Body of pancreas (tissue), 4 donors: ENCODE data around the gene NUTM2B.
"Not testable (repeated sequence)": the region's sequence is repeated elsewhere in the genome, so short reads cannot be mapped to it uniquely, and the experiment has no call there.

ENCODE experiments used
- POLR2A ChIP-seq, 3 donors: fragments of 450-650 bp; IDR thresholded peaks; one replicate each; pipeline ENCODE4 v1.6.1; 2016; ENCODE audit warnings: antibody characterized with exemption in 3 of 3, mild to moderate bottlenecking in 2 of 3
- TF ChIP-seq, protein P1 (sequence below), 7 experiments: fragments of 450-650 bp in 4 of 7; fragments of 200-600 bp in 3 of 7; sonication (generic) in 3 of 7; IDR thresholded peaks; one replicate each; pipeline ENCODE4 v1.5.1; 2016 to 2019; ENCODE audit warnings: antibody characterized with exemption in 7 of 7

GRCh38 chr10:79696596-79696995 is 6.4 kb upstream of the NUTM2B start:
- TF ChIP-seq, protein P1, sequence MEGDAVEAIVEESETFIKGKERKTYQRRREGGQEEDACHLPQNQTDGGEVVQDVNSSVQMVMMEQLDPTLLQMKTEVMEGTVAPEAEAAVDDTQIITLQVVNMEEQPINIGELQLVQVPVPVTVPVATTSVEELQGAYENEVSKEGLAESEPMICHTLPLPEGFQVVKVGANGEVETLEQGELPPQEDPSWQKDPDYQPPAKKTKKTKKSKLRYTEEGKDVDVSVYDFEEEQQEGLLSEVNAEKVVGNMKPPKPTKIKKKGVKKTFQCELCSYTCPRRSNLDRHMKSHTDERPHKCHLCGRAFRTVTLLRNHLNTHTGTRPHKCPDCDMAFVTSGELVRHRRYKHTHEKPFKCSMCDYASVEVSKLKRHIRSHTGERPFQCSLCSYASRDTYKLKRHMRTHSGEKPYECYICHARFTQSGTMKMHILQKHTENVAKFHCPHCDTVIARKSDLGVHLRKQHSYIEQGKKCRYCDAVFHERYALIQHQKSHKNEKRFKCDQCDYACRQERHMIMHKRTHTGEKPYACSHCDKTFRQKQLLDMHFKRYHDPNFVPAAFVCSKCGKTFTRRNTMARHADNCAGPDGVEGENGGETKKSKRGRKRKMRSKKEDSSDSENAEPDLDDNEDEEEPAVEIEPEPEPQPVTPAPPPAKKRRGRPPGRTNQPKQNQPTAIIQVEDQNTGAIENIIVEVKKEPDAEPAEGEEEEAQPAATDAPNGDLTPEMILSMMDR (IDR thresholded peaks at IDR 0.05), result not testable (repeated sequence)
- not testable (repeated sequence) for TF ChIP-seq POLR2A (IDR thresholded peaks at IDR 0.05)
